Stimulated activated CD4-positive, alpha-beta T cell treated with anti-CD3 and anti-CD28 coated beads, Interleukin-4, amount 100 ng/mL, for 1 hour (primary cell): ENCODE results near the gene CSDE1.

Experiments
- DNase-seq: peaks from one replicate; pipeline ENCODE4 v3.0.0-alpha.2; 2020

Gene CSDE1

GRCh38 chr1:114746450-114747121 lies 11.2 kb downstream of the CSDE1 start:
- no peak for DNase-seq

DNA sequence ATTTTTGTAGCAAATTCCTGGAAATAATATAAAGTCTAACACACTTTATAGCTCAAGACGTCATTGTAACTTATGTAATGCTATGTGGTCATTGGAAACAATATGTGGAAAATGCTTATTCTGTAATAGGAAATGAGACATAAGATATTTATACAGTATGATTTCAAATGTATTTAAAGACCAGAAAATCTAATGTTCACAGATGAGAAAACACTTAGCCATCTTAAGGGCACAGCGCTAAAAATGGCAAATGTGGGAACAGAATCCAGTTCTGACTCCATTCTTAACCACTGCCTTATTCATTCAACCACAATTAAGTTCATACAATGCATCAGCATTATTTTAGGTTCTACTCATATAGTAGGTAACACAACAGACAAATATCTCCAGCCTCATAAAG lies 12.5 kb downstream of the CSDE1 start:
- DNase-seq = no peak

- DNase-seq = no peak
Measured at GRCh38 chr1:114741963-114742746, 15.6 kb downstream of the CSDE1 start.

- no peak for DNase-seq
Measured at GRCh38 chr1:114740331-114740730, 17.5 kb downstream of the CSDE1 start.

- DNase-seq = no peak
Measured at GRCh38 chr1:114737314-114737849, 20.4 kb downstream of the CSDE1 start.

- no peak for DNase-seq
Measured at GRCh38 chr1:114735479-114735878, 22.3 kb downstream of the CSDE1 start.

DNA sequence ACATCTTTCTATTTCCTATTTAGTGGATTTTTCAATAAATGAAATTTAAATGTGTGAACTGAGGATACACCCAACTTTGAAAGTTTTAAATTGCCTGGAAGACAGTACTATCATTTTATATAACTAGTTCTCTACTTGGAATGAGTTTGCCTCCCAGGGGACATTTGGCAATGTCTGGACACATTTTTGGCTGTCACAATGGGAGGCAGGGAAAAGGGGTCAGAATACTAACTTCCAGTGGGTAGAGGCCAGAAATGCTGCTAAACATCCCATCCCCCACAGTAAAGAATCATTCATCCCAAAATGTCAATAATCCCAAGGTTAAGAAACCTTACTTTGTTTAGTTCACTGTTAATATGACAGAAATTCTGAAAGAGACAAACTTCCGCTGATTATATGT lies 28.0 kb downstream of the CSDE1 start:
- DNase-seq = no peak

DNA sequence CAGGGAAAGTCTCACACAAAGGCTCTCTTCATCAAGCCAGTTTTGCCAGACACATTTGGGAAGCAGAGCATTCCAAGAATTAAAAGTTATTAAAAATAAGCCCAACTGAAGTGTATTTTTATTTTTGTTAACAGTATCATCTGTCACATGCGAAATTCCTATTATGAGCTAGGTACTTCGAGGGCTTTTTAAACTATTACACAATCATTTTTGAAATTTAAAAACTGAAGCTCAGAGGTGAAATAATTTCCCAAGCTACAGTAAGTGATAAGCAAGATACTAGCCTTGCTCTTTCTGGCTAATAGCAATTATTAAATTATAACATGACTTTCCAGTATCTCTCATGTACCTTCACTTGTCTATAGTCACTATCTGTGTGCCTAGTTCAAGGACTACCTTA lies 29.2 kb downstream of the CSDE1 start:
- no peak for DNase-seq

- DNase-seq = no peak
Measured at GRCh38 chr1:114725230-114725629, 32.6 kb downstream of the CSDE1 start.

DNA sequence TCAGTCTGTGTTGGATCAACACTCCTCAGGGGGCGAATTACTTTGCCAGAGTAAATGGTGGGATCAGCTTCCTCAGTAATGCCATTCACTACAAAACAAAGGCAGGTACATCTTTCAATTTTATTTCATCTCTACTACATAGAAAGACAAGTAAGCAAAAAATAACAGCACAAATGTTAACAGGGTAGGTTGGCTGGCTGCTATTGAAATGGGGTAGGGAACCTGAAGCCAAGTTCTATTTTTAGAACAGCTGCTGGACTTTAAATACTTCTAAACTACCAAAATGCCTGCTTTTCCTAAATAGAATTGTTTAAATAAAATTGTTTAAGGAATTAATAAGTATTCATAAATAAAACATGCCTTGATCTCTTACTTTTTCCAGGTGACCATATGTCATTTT lies 33.9 kb downstream of the CSDE1 start:
- DNase-seq = no peak

DNA sequence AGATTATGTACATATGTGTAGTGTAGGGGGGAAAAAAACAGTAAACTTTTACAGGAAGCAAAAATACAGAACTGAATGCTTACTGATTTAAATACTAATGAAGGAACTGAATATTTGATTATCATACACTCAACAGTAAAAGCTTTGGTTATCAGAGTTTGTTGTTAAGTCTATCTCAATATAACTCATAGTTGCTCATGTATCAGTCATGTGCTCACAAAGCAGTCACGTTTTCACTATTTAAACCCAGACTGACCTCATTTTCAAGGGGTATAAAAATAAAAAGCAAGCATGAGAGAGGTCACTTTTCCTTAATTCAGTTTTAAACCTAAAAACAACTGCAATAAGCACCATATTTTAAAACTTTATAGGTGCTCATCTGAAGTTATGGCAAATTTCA lies 34.3 kb downstream of the CSDE1 start:
- no peak for DNase-seq

DNA sequence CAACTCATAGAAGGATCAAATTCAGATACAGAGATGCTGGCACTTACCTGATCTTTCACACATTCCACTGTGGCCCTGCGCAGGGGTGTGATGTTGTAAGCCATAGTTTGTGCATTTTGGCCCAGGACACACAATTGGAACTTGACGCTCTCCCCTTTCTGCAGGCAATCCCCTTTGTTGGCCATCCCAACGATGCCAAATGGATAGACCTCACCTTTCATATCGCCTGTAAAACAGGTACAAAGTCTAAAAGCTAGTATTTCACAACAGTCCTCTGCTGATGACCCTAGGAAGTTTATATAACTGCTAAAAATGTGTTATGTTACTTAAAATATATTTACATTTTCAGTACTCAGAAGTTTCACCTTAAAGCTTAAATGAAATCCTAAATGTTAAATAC lies 37.3 kb downstream of the CSDE1 start:
- DNase-seq = no peak

DNA sequence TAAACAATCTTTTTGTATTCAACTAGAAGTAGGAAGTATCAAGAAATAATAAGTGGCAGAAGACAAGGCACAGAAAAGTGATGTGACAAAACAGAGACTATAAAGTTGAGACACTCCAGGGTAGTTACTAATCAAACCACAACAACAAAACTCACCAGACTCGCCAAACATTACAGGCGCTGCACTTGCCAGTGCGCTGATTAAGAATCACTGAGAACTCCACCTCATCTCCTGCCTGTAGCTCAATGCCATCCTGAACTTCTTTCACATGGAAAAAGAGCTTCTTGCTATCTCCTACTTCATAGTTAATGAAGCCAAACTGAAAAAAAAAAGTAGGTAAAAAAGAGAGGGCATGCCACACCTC lies 38.4 kb downstream of the CSDE1 start:
- DNase-seq = no peak

DNA sequence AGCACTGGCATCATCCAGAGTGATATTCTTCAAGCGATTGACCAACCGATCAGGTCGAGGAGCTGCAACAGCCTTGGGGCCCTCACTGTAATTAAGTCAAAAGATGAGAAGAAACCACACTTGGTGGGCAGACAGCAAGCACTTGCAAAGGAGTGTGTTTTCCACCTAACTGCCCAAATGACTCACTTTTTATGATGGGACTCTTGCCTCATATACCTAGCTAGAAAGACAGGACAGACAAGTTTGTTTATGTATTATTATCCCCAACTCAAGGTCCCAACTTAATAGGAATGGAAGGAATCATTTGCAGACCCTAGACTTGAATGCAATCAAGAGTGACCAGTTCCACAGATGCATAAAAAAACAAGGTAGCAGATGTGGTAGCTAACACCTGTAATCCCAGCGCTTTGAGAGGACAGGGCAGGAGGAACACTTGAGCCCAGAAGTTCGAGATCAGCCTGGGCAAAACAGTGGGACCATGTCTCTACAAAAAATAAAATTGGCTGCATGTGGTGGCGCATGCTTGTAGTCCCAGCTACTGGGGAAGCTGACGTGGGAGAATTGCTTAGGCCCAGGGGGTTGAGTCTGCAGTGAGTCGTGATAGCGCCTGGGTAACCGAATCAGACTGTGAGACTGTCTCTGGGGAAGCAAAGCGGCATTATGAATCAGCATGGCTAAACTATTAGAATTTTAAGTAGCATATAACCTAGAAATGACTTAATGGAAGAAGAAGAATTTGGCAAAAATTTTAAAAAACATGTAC lies 38.9 kb downstream of the CSDE1 start:
- DNase-seq = peak; percentile 9

GRCh38 chr1:114716304-114717170 lies 41.2 kb downstream of the CSDE1 start, which contains the start of gene NRAS:
NRAS (minus strand) TSS chr1:114716771; CDS start chr1:114716160, 611 bp downstream.
- DNase-seq = peak; percentile 97

GRCh38 chr1:114715952-114716303 lies 41.9 kb downstream of the CSDE1 start:
- no peak for DNase-seq

- DNase-seq = no peak
Measured at GRCh38 chr1:114712977-114713376, 44.8 kb downstream of the CSDE1 start.

DNA sequence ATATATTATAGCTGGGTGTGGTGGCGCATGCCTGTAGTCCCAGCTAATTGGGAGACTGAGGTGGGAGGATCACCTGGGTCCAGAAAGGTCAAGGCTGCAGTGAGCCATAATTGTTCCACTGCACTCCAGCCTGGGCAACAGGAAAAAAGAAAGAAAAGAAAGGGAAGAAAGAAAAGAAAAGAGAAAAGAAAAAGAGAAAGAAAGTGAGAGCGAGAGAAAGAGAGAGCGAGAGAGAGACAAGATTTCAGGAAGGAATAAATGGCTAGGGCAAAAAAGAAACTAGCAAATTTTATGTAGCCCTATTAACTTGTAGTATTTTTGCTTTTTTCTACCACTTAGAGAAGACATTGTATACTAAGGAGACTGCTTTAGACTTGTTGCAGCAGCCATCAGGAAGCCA lies 47.4 kb downstream of the CSDE1 start:
- no peak for DNase-seq

DNA sequence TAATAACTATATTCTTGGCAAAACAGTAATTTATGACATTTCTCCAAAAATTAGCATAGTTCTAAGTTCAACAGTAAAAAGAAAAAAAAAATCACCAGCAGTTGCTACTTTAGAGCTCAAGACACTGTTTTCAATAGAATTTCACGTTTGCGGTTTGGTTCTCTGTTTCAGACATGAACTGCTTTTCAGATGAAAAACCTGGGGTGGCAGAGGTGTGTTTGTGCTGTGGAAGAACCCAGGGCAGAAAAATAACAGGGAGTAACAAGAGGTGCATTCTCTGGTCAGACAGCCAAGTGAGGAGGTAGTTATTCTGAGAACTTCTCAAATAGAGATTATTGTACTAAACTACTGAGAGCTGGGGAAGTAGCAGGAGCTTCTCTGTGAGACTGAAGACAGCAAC lies 50.2 kb downstream of the CSDE1 start:
- no peak for DNase-seq

- no peak for DNase-seq
Measured at GRCh38 chr1:114703242-114703641, 54.5 kb downstream of the CSDE1 start.

DNA sequence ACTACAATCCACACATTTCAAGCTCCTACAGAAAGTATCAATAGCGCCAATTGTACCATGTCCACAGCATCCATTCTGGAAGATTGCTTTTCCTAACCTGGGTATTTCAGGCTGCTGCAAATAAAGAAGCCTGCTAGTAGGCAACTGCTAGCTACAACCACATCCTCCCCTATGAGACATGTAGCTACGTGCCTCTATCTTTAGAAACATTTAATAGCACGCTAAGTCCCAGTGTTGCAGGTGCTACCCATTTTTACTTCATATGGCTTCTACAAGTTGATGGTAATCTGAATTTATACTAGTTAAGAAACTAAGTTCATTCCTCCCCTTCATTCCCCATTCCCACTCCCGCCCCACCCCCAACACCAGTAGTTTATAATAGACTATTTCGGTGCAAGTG lies 55.0 kb downstream of the CSDE1 start:
- no peak for DNase-seq

GRCh38 chr1:114701931-114702330 lies 55.9 kb downstream of the CSDE1 start:
- no peak for DNase-seq
